ENCODE measurements around the gene GRID1.
"Not testable (repeated sequence)": the region's sequence is repeated elsewhere in the genome, so short reads cannot be mapped to it uniquely, and the experiment has no call there.

The GRID1 gene

DNA sequence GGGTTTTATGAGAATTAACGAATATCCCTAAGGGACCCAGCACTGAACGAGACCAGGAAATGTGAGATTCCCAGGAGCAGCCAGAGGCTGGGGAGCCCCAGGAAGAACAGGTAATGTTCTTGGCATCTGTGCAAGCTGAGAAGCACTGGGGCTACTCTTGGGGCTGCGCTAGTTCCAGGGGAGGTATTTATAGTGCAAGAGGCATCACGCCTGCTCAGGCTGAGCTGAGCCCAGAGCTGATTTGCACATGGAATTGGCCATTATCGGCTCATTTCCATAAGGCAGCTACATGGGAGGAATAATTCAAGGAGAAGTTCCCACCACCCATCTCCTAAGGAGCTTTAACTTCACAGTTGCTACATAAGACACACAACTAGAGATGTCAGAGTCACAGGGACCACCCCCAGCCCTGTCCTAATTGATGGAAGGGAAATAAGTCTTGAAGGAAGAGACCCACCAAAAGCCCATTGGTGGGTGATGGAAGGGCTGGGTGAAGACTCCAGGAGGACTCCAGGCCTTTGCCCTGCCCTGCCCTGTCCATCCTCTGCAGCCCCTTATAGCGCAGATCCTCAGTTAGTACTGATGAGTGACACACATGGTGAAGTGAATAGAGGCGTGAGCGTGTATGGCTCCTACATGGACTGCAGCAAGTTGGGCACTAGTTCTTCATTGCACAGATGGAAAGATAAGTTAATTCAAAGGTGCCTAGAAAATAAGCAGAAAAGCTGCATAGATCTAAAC is 178.9 kb downstream of the GRID1 start:
- DNase-seq = no peak

GRCh38 chr10:86186633-86187032 is 180.0 kb downstream of the GRID1 start:
- no peak for DNase-seq

GRCh38 chr10:86182595-86182994 is 184.0 kb downstream of the GRID1 start:
- no peak for DNase-seq

DNA sequence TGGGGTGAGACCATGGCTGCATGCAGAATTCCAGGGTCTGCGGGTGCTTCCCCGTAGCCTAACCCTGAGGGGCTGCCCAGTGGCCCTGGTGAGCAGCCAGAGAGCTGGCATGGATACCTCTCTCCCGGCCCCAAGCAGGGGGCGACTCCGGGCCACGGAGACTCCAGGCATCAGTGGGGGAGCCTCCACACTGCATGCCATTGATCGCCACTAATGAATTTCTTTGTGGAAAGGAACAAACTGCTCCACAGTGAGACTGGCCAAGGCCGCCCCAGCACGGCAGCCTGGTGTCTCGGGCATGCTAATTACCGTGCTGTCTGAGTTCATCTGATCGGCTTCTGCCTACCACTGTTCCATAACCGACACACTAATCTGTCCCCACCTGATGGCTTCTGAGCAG is 184.4 kb downstream of the GRID1 start:
- DNase-seq = no peak

- DNase-seq = no peak
Measured at GRCh38 chr10:86180861-86181260, 185.7 kb downstream of the GRID1 start.

DNA sequence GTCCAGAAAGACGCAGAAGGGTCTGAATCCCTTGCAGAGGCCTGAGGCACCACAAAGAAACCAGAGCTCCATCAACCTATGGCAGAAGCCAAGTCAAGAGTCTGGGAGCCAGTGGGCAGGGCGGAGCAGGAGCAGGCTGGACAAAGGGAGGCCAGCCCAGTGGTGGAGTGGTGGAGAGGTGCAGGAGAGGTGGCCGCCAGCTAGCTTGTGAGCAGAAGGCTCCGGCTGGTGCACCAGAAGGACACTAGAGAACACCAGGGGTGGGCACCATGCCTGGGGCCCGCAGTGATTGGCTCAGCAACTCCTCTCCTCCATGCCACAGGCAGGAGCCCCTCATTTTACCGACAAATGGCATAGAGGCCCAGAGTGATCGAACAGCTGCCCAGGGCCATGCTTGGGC is 186.6 kb downstream of the GRID1 start:
- DNase-seq = no peak

DNA sequence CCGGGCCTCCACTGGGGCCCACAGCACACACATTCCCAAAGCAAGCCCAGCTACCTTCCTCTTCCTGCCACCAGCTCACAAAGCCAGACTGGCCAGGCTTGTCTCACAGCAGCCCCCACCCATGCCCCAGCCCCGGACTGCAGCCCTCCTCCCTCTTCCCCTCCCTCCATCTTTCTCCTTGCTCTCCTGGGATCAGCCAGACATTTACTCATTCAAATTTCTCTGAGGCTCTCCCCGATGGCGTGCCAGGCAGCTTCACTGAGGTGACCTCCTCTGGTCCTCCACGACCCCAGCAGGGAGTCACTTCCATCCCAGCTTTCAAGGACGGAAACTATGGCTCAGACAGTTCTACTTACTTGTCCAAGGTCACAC is 187.5 kb downstream of the GRID1 start:
- no peak for DNase-seq

- DNase-seq = no peak
Measured at GRCh38 chr10:86178401-86179152, 188.0 kb downstream of the GRID1 start.

DNA sequence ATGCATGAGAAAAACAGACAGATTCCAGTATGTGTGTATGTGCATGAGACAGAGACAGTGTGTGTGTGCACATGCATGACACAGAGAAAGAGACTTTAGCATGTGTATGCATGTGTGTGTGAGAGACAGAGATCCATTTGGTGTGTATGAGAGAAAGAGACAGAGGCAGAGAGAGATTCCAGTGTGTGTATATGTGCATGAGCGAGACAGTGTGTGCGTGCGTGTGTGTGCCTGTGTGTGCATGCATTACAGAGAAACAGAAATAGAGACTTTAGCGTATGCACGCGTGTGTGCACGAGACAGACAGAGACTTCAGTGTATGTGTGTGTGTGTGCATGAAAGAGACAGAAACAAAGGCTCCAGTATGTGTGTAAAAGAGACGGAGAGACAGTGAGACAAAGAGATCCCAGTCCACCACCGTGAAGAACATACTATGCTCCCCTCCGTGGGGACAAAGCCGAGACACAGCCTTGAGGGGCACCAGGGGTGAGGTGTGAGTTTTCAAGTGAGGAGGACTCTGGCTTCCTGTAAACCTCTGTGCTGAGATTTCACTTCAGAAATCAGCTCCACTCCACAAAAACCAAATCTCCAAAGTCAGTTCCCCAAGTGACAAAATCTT is 188.9 kb downstream of the GRID1 start:
- DNase-seq = no peak

- no peak for DNase-seq
Measured at GRCh38 chr10:86176850-86177536, 189.6 kb downstream of the GRID1 start.

DNA sequence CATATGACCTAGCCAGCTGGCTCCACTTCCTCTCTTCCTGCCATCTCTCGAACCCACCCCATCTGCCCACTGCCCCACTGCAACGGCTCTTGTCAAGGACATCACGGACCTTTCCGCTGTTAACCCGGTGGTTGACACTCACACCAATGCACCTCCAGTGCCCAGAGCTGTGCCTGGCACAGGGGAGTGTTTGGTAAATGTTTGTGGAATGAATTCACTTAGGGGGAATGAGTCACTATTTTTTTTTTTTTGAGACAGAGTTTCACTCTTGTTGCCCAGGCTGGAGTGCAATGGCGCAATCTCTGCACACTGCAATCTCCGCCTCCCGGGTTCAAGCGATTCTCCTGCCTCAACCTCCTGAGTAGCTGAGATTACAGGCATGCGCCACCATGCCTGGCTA is 191.1 kb downstream of the GRID1 start:
- not testable (repeated sequence) for DNase-seq

DNA sequence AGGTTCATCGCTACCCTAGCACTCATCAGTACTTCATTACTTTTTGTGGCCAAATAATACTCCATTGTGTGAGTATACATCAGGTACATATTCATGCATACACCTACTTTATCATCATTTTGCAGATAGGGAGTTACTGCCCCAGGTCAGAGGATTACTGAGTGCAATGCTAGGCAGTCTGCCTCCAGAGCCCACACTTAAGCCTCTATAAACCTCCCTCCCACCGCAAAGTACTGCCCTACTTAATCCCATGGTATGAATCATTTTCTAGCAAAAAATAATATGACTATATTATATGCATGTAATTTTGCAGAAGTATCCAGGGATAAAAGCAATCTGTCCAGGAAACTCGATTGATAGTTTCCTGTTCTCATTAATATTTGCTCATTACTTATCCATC is 194.3 kb downstream of the GRID1 start:
- no peak for DNase-seq

DNA sequence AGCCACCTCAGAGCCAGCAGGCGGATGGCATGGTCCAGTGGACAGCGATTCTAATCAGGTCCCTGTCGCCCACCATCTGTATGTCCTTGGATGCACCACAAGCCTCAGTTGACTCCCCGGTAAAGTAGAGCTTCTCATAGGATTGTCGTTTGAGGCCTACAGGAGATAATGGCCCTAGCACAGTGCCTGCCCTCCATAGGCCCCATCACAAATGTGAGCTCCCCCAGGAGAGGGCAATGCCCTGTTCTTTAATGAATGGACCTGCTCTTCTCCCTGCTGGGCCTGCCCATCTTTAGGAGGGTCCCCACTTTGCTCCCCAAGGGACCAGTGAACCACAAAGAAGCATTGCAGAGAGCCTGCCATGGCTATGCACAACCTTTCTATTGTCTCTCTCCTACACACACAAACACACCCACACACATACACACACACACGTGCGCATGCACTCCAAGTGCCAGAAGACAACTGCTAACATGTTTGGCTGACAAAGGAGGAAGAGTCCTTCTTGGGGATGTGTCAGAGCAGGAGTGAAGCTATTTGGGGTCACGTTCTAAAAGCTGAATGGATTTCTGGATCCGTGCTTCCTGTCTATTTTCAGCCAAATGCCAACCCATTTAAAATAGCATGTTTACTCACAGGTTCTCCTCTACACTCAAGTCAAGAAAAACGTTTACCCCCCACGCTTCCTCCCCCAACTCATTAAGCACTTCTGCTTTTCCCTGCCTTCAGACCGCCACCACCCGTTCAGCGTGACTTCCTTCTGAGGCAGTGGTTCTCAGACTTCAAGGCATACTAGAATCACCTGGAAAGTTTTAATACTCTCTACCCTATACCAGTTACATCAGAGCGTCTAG is 196.1 kb downstream of the GRID1 start:
- DNase-seq = no peak

GRCh38 chr10:86169506-86170254 is 196.9 kb downstream of the GRID1 start:
- DNase-seq = no peak

GRCh38 chr10:86169066-86169465 is 197.5 kb downstream of the GRID1 start:
- no peak for DNase-seq

- no peak for DNase-seq
Measured at GRCh38 chr10:86168256-86168655, 198.3 kb downstream of the GRID1 start.

DNA sequence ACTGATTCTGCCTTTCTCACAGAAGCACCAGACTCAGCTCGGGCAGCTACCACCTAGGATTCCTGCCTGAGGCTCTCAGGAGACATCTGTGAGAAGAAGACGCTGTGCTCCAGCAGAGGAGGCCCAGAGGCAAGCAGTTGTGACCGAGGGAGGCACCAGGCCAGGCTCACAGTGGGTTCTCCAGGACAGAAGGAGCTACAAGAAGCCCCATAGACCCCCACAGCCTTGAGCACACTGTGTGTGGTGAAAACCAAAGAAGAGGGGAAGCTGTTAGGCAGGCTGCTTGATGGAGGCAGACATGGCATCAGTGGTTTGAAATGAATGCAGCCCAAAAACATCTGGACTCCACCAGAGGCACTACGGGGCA is 198.8 kb downstream of the GRID1 start:
- DNase-seq = no peak

DNA sequence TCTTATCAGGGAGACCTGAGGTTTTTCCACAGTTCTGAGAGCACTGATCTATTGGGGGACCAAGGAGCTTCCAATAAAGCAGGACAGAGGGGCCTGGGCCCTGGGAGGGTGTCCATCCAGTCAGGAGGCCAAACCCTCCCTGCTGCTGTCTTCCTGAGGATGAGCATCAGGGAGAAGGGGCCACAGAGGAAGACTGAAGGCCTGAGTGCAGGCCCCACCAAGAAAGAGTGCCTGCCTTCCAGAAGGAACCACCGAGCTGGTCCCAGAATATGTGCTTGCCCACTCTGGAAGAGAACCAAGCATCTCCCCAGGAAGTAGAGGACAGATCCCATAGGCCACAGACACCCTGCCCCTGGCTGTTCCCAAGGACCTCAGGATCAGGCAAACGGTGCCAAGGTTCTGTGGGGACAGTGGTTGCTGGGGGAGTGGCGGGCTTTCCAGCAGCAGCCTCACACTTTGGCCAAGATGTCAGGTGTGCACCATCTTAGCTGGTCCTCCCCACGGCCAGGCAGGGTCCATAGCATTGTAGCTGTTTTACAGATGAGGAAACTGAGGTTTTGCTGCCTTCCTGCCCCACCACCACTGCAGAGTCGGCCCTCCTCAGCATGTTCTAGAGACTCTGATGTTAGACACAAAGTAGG is 199.4 kb downstream of the GRID1 start:
- DNase-seq = no peak

DNA sequence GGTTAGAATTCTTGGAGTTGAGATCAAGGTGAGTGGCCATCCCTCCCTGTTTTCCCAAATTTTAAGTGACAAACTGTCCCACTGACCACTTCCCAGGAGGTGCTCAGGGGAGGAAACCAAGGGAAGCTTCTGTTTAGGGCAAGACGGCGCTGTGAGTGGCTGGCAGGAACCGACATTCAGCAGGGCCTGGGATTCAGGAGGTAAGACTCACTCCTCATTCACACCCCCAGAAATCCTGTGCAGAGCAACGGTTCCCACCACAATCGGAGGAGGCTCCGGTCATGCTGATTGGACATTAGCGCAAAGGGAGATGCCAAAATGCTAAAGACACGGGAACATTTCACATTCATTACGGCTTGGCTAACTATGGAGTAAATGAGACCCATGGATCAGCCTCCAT is 200.9 kb downstream of the GRID1 start:
- DNase-seq = no peak

DNA sequence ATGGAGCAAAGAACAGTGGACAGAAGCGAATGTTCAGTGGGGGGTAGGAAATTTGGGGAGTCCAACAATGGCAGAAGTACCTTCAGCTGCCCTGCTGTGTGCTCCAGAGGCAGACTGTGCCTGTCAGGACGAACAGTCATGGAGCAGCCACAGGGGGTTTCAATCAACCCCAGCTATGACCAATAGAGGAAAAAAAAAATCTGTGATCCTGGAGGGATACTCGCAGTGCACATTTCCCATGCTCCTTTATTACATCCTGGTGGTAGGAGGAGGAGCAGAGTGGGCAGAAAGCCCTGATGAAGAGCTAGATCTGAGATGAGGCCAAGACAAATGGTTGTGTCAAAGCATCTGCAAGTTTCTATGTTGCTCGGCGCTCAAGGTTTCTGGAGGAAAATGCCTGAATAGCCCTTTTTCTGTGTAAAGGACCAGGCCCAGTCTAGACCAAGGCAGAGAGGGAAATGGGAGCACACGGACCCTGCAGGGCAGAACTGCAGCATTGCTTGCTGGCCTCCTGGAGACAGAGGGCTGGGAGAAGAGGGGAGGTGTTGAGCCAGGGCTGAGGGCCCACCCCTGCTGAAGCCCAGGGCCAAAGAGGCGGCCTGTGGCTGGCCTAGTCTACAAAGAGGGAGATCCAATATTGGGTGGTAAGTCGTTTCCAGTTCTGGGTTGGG is 201.5 kb downstream of the GRID1 start:
- DNase-seq = no peak
